Peyer's patch (tissue), 4 donors: Measurements from ENCODE around the gene USP33. TPM values are rescaled to one million over a fixed set of nuclear protein-coding genes. Genes with fewer than 3 reads are reported as not detected.

Source experiments
- DNase-seq, 3 donors: peaks; one replicate each; pipeline ENCODE4 v3.0.0-alpha.2; 2017 to 2019
- H3K27ac ChIP-seq, 4 donors: fragments of 200-600 bp; sonication (generic); one replicate each; pipeline ENCODE4 v1.5.1; 2016 to 2019
- H3K27me3 ChIP-seq, 2 donors: fragments of 200-600 bp; sonication (generic); one replicate each; pipeline ENCODE4 v1.5.1; 2019
- H3K36me3 ChIP-seq, 3 donors: fragments of 200-600 bp; sonication (generic); one replicate each; pipeline ENCODE4 v1.5.1; 2016 to 2019
- H3K4me1 ChIP-seq, 4 donors: fragments of 200-600 bp; sonication (generic); one replicate each; pipeline ENCODE4 v1.5.1; 2016 to 2019
- H3K4me3 ChIP-seq, 4 donors: fragments of 200-600 bp; sonication (generic); 1 replicate in 3 of 4; 2 replicates in 1 of 4; pipeline ENCODE4 v1.5.1; 2016 to 2019; ENCODE audit warnings: mild to moderate bottlenecking in 1 of 4
- H3K9me3 ChIP-seq, 4 donors: fragments of 200-600 bp; sonication (generic); one replicate each; pipeline ENCODE4 v1.5.1; 2016 to 2019; ENCODE audit warnings: mild to moderate bottlenecking in 1 of 4
- POLR2A ChIP-seq, 2 donors: fragments of 450-650 bp; IDR thresholded peaks; one replicate each; pipeline ENCODE4 v1.5.1; 2017; ENCODE audit warnings: antibody characterized with exemption in 2 of 2, mild to moderate bottlenecking in 2 of 2, moderate library complexity in 2 of 2
- total RNA-seq, 4 donors: library from RNA; depleted of rRNA; stranded (reverse); fragments of >200 nt; gene quantifications; one replicate each; pipeline ENCODE4 v1.1.0, GENCODE V29; 2016
- TF ChIP-seq, protein P1 (sequence below), 6 experiments: fragments of 450-650 bp in 4 of 6; fragments of 200-600 bp in 2 of 6; sonication (generic) in 1 of 6; IDR thresholded peaks; one replicate each; pipeline ENCODE4 v1.5.1; 2017 to 2019; ENCODE audit warnings: antibody characterized with exemption in 6 of 6, mild to moderate bottlenecking in 3 of 6, moderate library complexity in 1 of 6

USP33 gene
- total RNA-seq, 4 donors from 2014 or later: 78.9 to 109 (median 84.4) TPM

DNA sequence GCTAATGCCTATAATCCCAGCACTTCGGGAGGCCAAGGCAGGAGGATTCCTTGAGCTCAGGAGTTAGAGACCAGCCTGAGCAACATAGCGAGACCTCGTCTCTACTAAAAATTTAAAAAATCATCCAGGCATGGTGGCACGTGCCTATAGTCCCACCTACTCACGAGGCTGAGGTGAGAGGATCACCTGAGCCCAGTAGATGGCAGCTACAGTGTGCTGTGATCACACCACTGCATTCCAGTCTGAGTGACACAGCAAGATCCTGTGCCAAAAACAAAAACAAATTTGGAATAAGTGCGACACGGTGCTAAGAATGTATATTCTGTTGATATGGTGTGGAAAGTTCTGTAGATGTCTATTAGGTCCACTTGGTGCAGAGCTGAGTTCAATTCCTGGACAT is 15.1 kb downstream of the USP33 start:
- Histone ChIP-seq H3K4me1 (no peaks in the 10 kb centered on the region), H3K9me3 (no peaks in the 10 kb centered on the region), H3K27ac (no peak overlapping the region), H3K4me3 (no peak overlapping the region), H3K36me3 (peaks cover 0 to 10% (median 0%) of the 10 kb centered on the region in 3 donors), H3K27me3 (no peaks in the 10 kb centered on the region)
- TF ChIP-seq, protein P1, sequence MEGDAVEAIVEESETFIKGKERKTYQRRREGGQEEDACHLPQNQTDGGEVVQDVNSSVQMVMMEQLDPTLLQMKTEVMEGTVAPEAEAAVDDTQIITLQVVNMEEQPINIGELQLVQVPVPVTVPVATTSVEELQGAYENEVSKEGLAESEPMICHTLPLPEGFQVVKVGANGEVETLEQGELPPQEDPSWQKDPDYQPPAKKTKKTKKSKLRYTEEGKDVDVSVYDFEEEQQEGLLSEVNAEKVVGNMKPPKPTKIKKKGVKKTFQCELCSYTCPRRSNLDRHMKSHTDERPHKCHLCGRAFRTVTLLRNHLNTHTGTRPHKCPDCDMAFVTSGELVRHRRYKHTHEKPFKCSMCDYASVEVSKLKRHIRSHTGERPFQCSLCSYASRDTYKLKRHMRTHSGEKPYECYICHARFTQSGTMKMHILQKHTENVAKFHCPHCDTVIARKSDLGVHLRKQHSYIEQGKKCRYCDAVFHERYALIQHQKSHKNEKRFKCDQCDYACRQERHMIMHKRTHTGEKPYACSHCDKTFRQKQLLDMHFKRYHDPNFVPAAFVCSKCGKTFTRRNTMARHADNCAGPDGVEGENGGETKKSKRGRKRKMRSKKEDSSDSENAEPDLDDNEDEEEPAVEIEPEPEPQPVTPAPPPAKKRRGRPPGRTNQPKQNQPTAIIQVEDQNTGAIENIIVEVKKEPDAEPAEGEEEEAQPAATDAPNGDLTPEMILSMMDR (IDR thresholded peaks at IDR 0.05): no peak
- TF ChIP-seq POLR2A (IDR thresholded peaks at IDR 0.05): no peak
- DNase-seq: no peak

DNA sequence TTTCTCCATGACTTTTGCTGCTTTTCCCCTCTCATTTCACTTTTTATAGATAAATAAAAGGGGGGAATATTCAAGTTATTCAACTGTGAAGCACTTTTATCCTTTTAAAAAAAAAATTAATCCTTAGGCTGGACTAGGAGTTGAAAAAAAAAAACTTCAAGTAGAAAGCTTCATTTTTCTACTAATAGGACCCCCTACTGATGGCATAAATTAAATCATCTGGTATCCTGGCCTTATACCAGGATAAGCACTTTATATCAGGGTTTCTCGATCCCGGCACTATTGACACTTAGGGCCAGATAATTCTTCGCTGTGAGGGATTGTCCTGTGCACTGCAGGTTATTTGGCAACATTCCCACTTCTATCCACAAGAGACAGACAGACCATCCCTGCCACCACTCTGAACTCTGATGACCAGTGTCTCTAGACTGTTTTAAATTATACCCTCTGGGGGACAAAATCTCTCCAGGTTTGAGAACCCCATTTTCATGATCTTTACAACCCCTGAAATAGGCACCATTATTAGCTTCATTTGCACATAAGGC is 17.6 kb downstream of the USP33 start:
- Histone ChIP-seq H3K27me3 (no peaks in the 10 kb centered on the region), H3K4me1 (no peaks in the 10 kb centered on the region), H3K36me3 (peaks cover 0 to 19% (median 0%) of the 10 kb centered on the region in 3 donors), H3K27ac (no peak overlapping the region), H3K4me3 (no peak overlapping the region), H3K9me3 (no peaks in the 10 kb centered on the region)
- DNase-seq: no peak
- no peak for TF ChIP-seq POLR2A (IDR thresholded peaks at IDR 0.05)
- TF ChIP-seq, protein P1 (IDR thresholded peaks at IDR 0.05): no peak

DNA sequence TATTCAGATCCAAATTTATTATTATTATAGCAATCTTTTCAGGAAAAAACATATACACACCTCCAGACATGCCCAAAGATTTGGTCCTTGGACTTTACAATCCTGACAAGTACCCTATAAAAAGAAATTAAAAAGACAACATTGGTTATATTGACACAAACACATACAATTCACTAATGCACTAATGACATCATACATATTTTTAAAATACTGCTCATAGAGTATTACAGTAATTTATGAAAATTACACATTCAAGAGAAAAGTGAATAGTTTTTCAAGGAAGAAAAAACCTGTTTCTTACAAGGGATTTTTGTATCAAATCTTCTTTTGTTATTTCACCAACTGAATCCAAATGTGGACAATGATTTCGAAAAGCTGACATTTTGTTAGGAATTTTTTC is 18.3 kb downstream of the USP33 start:
- Histone ChIP-seq H3K27ac (no peak overlapping the region), H3K4me3 (no peak overlapping the region), H3K4me1 (no peaks in the 10 kb centered on the region), H3K9me3 (no peaks in the 10 kb centered on the region), H3K27me3 (no peaks in the 10 kb centered on the region), H3K36me3 (peaks cover 0 to 19% (median 0%) of the 10 kb centered on the region in 3 donors)
- no peak for TF ChIP-seq POLR2A (IDR thresholded peaks at IDR 0.05)
- TF ChIP-seq, protein P1 (IDR thresholded peaks at IDR 0.05): no peak
- no peak for DNase-seq

DNA sequence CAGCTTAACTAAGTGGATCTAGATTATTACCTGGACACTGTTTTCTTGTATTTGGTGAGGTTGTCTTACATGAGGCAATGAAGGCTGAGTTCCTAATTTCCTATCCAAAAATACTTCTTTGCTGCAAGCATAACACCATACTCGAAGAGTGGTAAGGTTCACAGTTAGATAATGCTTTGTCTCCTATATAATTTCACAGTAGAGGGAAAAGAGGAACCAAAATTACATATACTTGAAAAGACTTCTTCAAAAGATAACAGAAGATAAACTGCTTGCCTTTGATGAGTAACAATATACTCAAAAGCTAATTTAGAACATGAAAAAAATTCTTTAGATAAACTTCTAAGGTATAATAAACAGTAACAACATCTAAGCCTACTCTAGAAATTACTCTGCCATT is 20.4 kb downstream of the USP33 start:
- Histone ChIP-seq H3K27me3 (no peaks in the 10 kb centered on the region), H3K4me1 (no peaks in the 10 kb centered on the region), H3K4me3 (no peak overlapping the region), H3K9me3 (no peaks in the 10 kb centered on the region), H3K36me3 (peaks cover 0 to 29% (median 0%) of the 10 kb centered on the region in 3 donors), H3K27ac (no peak overlapping the region)
- no peak for DNase-seq
- TF ChIP-seq POLR2A (IDR thresholded peaks at IDR 0.05): no peak
- TF ChIP-seq, protein P1 (IDR thresholded peaks at IDR 0.05): no peak

DNA sequence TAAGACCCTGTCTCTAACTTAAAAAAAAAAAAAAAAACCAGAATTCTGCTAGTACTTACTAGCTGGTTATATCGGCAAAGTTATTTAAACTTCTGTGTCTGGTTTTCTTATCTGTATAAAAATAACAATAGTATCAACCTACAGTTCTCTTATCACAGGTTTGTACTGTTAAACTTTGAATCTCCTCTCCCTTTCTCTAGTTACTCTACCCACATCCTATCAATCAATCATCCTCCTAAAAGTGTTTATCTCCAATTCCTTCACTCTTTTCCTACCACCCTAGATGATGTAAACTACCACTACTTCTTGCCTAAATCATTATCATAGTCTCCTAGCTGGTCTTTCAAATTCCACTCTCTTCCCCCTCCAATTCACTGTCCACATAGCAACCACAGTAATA is 27.6 kb downstream of the USP33 start:
- no peak for TF ChIP-seq POLR2A (IDR thresholded peaks at IDR 0.05)
- TF ChIP-seq, protein P1 (IDR thresholded peaks at IDR 0.05): no peak
- H3K27me3 ChIP-seq: no peaks in the 10 kb centered on the region
- H3K4me3 ChIP-seq: no peak overlapping the region
- H3K9me3 ChIP-seq: no peaks in the 10 kb centered on the region
- H3K4me1 ChIP-seq: no peaks in the 10 kb centered on the region
- H3K36me3 ChIP-seq: peaks cover 0 to 62% (median 0%) of the 10 kb centered on the region in 3 donors
- no peak overlapping the region for H3K27ac ChIP-seq
- no peak for DNase-seq

DNA sequence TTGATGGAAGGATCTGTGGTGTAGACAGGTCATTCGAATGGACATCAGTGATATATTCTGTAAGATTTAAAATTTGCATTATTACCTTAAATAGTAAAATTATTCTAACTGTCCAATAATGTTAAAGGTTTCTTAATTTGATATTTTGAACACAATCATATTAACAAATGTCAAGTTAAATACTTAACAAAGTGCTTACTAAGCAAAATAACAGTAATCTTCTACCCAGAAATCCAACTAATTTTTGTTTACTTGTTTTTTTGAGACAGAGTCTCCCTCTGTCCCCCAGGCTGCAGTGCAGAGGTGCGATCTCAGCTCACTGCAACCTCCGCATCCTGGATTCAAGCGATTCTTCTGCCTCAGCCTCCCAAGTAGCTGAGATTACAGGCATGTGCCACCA is 33.9 kb downstream of the USP33 start:
- TF ChIP-seq POLR2A (IDR thresholded peaks at IDR 0.05): no peak
- TF ChIP-seq, protein P1 (IDR thresholded peaks at IDR 0.05): no peak
- DNase-seq: no peak
- Histone ChIP-seq H3K27me3 (no peaks in the 10 kb centered on the region), H3K4me1 (no peaks in the 10 kb centered on the region), H3K27ac (no peak overlapping the region), H3K4me3 (no peak overlapping the region), H3K9me3 (no peaks in the 10 kb centered on the region), H3K36me3 (peaks cover 0 to 94% (median 4%) of the 10 kb centered on the region in 3 donors)
